GM23338 (cell line): ENCODE data around the gene USP6NL. TPM values are rescaled to one million over a fixed set of nuclear protein-coding genes. Genes with fewer than 3 reads are reported as not detected.

ENCODE experiments used
- ATAC-seq: fragments of 200-7000 bp; cut with Tn5 transposase; 3 replicates; pipeline ENCODE4 v1.9.1; 2020
- DNase-seq: peaks from one replicate; pipeline ENCODE4 v3.0.0-alpha.2; 2015; ENCODE audit warnings: low spot score
- H2AFZ ChIP-seq: fragments of 200-600 bp; sonication (generic); 2 replicates; pipeline ENCODE4 v1.8.0; 2016; ENCODE audit warnings: antibody characterized with exemption, mild to moderate bottlenecking, moderate library complexity
- H3F3A ChIP-seq: fragments of 200-600 bp; sonication (generic); replicated peaks from 2 replicates; pipeline ENCODE4 v1.8.0; 2017; ENCODE audit warnings: antibody characterized with exemption, mixed run types, low read depth
- H3K27ac ChIP-seq: fragments of 200-600 bp; sonication (generic); 2 replicates; pipeline ENCODE4 v1.6.1; 2016; ENCODE audit warnings: low read depth
- H3K27me3 ChIP-seq: fragments of 200-600 bp; sonication (generic); 2 replicates; pipeline ENCODE4 v1.8.0; 2016; ENCODE audit warnings: mild to moderate bottlenecking, mixed run types, moderate library complexity; ENCODE audit not compliant: insufficient read depth
- H3K36me3 ChIP-seq: fragments of 200-600 bp; sonication (generic); 2 replicates; pipeline ENCODE4 v1.8.0; 2016; ENCODE audit warnings: mild to moderate bottlenecking; ENCODE audit not compliant: insufficient read depth
- H3K4me1 ChIP-seq: fragments of 200-600 bp; sonication (generic); 2 replicates; pipeline ENCODE4 v1.8.0; 2016; ENCODE audit warnings: mild to moderate bottlenecking, moderate library complexity; ENCODE audit not compliant: insufficient read depth
- H3K4me2 ChIP-seq: fragments of 200-600 bp; sonication (generic); 2 replicates; pipeline ENCODE4 v1.7.1; 2017; ENCODE audit warnings: mixed run types
- H3K4me3 ChIP-seq: fragments of 200-600 bp; sonication (generic); 2 replicates; pipeline ENCODE4 v1.6.1; 2016; ENCODE audit warnings: mixed run types
- H3K79me2 ChIP-seq: fragments of 200-600 bp; sonication (generic); replicated peaks from 2 replicates; pipeline ENCODE4 v1.8.0; 2017; ENCODE audit warnings: mild to moderate bottlenecking; ENCODE audit not compliant: insufficient read depth
- H3K9me2 ChIP-seq: fragments of 200-600 bp; sonication (generic); 2 replicates; pipeline ENCODE4 v1.8.0; 2017; ENCODE audit not compliant: insufficient read depth
- H4K20me1 ChIP-seq: fragments of 200-600 bp; sonication (generic); replicated peaks from 2 replicates; pipeline ENCODE4 v1.8.0; 2017; ENCODE audit warnings: mild to moderate bottlenecking; ENCODE audit not compliant: insufficient read depth
- H3K27ac Mint-ChIP-seq: 2 replicates; pipeline ENCODE4 v1.8.0; 2020; ENCODE audit warnings: inconsistent platforms, mild to moderate bottlenecking, moderate library complexity, mixed read lengths
- H3K27me3 Mint-ChIP-seq: 3 replicates; pipeline ENCODE4 v1.8.0; 2022; ENCODE audit warnings: low read depth, mild to moderate bottlenecking, moderate library complexity, mixed read lengths, inconsistent platforms; ENCODE audit not compliant: insufficient read depth, poor library complexity
- H3K36me3 Mint-ChIP-seq: 3 replicates; pipeline ENCODE4 v1.8.0; 2021; ENCODE audit warnings: low read depth, mild to moderate bottlenecking, inconsistent platforms, moderate library complexity, mixed read lengths
- H3K4me1 Mint-ChIP-seq: 3 replicates; pipeline ENCODE4 v1.8.0; 2020; ENCODE audit warnings: mild to moderate bottlenecking, inconsistent platforms, mixed read lengths
- H3K4me3 Mint-ChIP-seq: 3 replicates; pipeline ENCODE4 v1.8.0; 2021; ENCODE audit warnings: moderate library complexity, mild to moderate bottlenecking, inconsistent platforms, mixed read lengths
- H3K9me3 Mint-ChIP-seq: 3 replicates; pipeline ENCODE4 v1.8.0; 2020; ENCODE audit warnings: moderate library complexity, mild to moderate bottlenecking, inconsistent platforms, mixed read lengths
- CREB1 ChIP-seq: fragments of 250-450 bp; sonication (Bioruptor Pico); IDR thresholded peaks from 2 replicates; pipeline ENCODE4 v1.5.0; 2020; ENCODE audit warnings: low read depth, mild to moderate bottlenecking, moderate library complexity
- ETS1 ChIP-seq: IDR thresholded peaks from 2 replicates; pipeline ENCODE4 v1.6.1; 2016; ENCODE audit warnings: antibody characterized with exemption
- EZH2phosphoT487 ChIP-seq: fragments of 200-600 bp; sonication (generic); IDR thresholded peaks from one replicate; pipeline ENCODE4 v1.8.1; 2018; ENCODE audit warnings: antibody characterized with exemption; ENCODE audit not compliant: unreplicated experiment
- NANOG ChIP-seq: IDR thresholded peaks from 2 replicates; pipeline ENCODE4 v1.6.1; 2016; ENCODE audit warnings: antibody characterized with exemption, borderline replicate concordance
- REST ChIP-seq: IDR thresholded peaks from one replicate; pipeline ENCODE4 v1.6.1; 2018; ENCODE audit warnings: antibody characterized with exemption; ENCODE audit not compliant: unreplicated experiment
- STAT1 ChIP-seq: IDR thresholded peaks from one replicate; pipeline ENCODE4 v1.6.1; 2016; ENCODE audit warnings: antibody characterized with exemption; ENCODE audit not compliant: unreplicated experiment
- ZNF331 ChIP-seq: fragments of 250-450 bp; sonication (Bioruptor Pico); IDR thresholded peaks from 2 replicates; pipeline ENCODE4 v1.5.0; 2020; ENCODE audit warnings: low read depth, mild to moderate bottlenecking, moderate library complexity
- polyA plus RNA-seq: library from polyadenylated mRNA; unstranded; fragments of >200 nt; fragmentation: Nextera tagmentation; extraction: Ambion mirVana; gene quantifications from 2 replicates; pipeline ENCODE4 v1.2.1, GENCODE V29; 2016
- total RNA-seq: library from RNA; depleted of rRNA; stranded (reverse); fragments of >200 nt; shearing (Covaris generic); gene quantifications from 2 replicates; pipeline ENCODE4 v1.2.3, GENCODE V29; 2014
- TF ChIP-seq, protein P1 (sequence below): fragments of 250-450 bp; sonication (Bioruptor Pico); IDR thresholded peaks from 2 replicates; pipeline ENCODE4 v1.5.0; 2020; ENCODE audit warnings: mild to moderate bottlenecking, moderate library complexity
- TF ChIP-seq, protein P2 (sequence below), 2 experiments: fragments of 200-600 bp in 1 of 2; sonication (generic) in 1 of 2; conservative IDR thresholded peaks; 2 replicates each; pipeline versions ENCODE4 v1.5.1 to v1.6.1; 2016 to 2017; ENCODE audit warnings: antibody characterized with exemption in 2 of 2, low read depth in 2 of 2, mild to moderate bottlenecking in 2 of 2, moderate library complexity in 1 of 2

The USP6NL gene
- total and polyA plus RNA-seq, 2 experiments from 2014 or later, result 8.1 to 29.7 TPM

DNA sequence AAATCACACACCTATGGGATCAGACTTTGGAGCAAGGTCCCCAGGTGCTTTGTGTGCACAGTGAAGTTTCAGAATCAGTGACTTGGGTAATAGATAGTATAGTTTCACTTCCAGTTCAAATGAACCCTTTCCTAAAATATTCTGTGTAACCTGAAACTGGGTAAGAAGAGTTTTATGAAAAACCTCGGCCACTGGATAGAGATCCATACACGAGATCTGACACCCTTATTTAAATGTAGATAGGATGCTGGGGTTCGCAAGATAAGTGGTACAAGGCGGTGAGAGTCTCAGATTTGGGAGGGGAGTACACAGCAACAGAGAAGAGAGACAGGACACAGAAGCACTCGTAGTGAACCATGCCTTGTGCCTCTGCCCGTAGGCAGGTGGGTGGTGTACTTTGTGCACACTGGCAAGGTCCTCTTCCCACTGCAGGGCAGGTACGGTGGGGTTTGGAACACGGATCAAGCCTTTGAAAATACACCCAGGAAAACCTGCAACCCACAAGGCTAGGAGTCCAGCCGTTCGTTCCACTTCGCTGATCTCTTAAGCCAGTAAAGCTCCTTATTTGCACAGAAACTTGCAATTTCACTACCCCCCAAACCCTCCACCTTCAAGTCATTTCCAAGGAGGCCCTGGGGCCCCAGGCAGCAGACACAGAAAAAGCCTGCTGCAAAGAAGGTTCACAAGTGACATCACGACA, 162.8 kb downstream of the USP6NL start (continued):
- TF ChIP-seq, protein P1, sequence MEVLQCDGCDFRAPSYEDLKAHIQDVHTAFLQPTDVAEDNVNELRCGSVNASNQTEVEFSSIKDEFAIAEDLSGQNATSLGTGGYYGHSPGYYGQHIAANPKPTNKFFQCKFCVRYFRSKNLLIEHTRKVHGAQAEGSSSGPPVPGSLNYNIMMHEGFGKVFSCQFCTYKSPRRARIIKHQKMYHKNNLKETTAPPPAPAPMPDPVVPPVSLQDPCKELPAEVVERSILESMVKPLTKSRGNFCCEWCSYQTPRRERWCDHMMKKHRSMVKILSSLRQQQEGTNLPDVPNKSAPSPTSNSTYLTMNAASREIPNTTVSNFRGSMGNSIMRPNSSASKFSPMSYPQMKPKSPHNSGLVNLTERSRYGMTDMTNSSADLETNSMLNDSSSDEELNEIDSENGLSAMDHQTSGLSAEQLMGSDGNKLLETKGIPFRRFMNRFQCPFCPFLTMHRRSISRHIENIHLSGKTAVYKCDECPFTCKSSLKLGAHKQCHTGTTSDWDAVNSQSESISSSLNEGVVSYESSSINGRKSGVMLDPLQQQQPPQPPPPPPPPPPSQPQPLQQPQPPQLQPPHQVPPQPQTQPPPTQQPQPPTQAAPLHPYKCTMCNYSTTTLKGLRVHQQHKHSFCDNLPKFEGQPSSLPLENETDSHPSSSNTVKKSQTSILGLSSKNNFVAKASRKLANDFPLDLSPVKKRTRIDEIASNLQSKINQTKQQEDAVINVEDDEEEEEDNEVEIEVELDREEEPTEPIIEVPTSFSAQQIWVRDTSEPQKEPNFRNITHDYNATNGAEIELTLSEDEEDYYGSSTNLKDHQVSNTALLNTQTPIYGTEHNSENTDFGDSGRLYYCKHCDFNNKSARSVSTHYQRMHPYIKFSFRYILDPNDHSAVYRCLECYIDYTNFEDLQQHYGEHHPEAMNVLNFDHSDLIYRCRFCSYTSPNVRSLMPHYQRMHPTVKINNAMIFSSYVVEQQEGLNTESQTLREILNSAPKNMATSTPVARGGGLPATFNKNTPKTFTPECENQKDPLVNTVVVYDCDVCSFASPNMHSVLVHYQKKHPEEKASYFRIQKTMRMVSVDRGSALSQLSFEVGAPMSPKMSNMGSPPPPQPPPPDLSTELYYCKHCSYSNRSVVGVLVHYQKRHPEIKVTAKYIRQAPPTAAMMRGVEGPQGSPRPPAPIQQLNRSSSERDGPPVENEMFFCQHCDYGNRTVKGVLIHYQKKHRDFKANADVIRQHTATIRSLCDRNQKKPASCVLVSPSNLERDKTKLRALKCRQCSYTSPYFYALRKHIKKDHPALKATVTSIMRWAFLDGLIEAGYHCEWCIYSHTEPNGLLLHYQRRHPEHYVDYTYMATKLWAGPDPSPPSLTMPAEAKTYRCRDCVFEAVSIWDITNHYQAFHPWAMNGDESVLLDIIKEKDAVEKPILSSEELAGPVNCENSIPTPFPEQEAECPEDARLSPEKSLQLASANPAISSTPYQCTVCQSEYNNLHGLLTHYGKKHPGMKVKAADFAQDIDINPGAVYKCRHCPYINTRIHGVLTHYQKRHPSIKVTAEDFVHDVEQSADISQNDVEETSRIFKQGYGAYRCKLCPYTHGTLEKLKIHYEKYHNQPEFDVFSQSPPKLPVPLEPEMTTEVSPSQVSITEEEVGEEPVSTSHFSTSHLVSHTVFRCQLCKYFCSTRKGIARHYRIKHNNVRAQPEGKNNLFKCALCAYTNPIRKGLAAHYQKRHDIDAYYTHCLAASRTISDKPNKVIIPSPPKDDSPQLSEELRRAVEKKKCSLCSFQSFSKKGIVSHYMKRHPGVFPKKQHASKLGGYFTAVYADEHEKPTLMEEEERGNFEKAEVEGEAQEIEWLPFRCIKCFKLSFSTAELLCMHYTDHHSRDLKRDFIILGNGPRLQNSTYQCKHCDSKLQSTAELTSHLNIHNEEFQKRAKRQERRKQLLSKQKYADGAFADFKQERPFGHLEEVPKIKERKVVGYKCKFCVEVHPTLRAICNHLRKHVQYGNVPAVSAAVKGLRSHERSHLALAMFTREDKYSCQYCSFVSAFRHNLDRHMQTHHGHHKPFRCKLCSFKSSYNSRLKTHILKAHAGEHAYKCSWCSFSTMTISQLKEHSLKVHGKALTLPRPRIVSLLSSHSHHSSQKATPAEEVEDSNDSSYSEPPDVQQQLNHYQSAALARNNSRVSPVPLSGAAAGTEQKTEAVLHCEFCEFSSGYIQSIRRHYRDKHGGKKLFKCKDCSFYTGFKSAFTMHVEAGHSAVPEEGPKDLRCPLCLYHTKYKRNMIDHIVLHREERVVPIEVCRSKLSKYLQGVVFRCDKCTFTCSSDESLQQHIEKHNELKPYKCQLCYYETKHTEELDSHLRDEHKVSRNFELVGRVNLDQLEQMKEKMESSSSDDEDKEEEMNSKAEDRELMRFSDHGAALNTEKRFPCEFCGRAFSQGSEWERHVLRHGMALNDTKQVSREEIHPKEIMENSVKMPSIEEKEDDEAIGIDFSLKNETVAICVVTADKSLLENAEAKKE, result no peak
- TF ChIP-seq NANOG (no peak), ETS1 (no peak), ZNF331 (no peak), STAT1 (no peak), CREB1 (CRISPR knock-in tag) (no peak)

DNA sequence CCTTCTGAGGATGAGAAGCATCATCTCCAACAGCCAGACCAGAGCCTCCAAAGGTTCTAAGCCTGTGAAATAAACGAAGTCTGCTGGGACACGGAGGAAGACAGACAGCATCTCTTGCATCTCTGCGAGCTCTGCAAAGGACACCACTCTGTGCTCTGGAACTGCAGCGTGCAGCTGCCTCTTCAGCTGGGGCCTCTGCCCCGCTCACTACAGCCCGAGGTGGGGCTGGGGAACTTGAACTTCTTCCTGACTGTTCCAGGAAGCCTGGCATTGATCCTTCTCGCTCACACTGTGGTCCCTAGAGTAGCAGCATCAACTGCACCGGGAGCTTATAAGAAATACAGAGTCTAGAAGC, 163.3 kb downstream of the USP6NL start:
- no peaks in the 10 kb centered on the region for H3F3A ChIP-seq
- no peaks in the 10 kb centered on the region for H4K20me1 ChIP-seq
- H3K4me3 ChIP-seq, result no peak overlapping the region
- no peaks in the 10 kb centered on the region for H3K36me3 ChIP-seq
- Mint-ChIP-seq H3K27me3 (peaks cover 18% of the 10 kb centered on the region), H3K36me3 (no peaks in the 10 kb centered on the region), H3K27ac (no peak overlapping the region), H3K4me3 (no peak overlapping the region), H3K9me3 (peaks cover 3% of the 10 kb centered on the region; the same call in 1 of the 3 replicates), H3K4me1 (peaks cover 24% of the 10 kb centered on the region)
- H3K4me2 ChIP-seq, result no peak overlapping the region
- no peak overlapping the region for H3K27ac ChIP-seq
- no peaks in the 10 kb centered on the region for H3K27me3 ChIP-seq
- no peaks in the 10 kb centered on the region for H3K79me2 ChIP-seq
- H3K4me1 ChIP-seq, result peaks cover 10% of the 10 kb centered on the region
- no peaks in the 10 kb centered on the region for H3K9me2 ChIP-seq
- ATAC-seq, result no peak; the same call in 2 of the 3 replicates
- H2AFZ ChIP-seq, result no peak overlapping the region
- DNase-seq, result no peak
- no peak for TF ChIP-seq CREB1 (CRISPR knock-in tag)
- TF ChIP-seq, protein P2, sequence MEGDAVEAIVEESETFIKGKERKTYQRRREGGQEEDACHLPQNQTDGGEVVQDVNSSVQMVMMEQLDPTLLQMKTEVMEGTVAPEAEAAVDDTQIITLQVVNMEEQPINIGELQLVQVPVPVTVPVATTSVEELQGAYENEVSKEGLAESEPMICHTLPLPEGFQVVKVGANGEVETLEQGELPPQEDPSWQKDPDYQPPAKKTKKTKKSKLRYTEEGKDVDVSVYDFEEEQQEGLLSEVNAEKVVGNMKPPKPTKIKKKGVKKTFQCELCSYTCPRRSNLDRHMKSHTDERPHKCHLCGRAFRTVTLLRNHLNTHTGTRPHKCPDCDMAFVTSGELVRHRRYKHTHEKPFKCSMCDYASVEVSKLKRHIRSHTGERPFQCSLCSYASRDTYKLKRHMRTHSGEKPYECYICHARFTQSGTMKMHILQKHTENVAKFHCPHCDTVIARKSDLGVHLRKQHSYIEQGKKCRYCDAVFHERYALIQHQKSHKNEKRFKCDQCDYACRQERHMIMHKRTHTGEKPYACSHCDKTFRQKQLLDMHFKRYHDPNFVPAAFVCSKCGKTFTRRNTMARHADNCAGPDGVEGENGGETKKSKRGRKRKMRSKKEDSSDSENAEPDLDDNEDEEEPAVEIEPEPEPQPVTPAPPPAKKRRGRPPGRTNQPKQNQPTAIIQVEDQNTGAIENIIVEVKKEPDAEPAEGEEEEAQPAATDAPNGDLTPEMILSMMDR (conservative IDR thresholded peaks at IDR 0.05; ENCODE audit: low read depth in 2 of 2), result no peak
- TF ChIP-seq EZH2phosphoT487, result no peak
- TF ChIP-seq REST, result no peak
